OCI-LY3 (cell line): ENCODE measurements around the gene TMEM59L.

Source experiments
- EZH2phosphoT487 ChIP-seq: fragments of 200-600 bp; shearing (Covaris generic); IDR thresholded peaks from 2 replicates; pipeline ENCODE4 v1.6.1; 2018; ENCODE audit warnings: antibody characterized with exemption, mixed run types, low read depth
- TF ChIP-seq, protein P1 (sequence below): fragments of 200-600, 300-600 bp; sonication (generic); IDR thresholded peaks from 2 replicates; pipeline ENCODE4 v1.5.1; 2014; ENCODE audit warnings: antibody characterized with exemption, low read length, low read depth

DNA sequence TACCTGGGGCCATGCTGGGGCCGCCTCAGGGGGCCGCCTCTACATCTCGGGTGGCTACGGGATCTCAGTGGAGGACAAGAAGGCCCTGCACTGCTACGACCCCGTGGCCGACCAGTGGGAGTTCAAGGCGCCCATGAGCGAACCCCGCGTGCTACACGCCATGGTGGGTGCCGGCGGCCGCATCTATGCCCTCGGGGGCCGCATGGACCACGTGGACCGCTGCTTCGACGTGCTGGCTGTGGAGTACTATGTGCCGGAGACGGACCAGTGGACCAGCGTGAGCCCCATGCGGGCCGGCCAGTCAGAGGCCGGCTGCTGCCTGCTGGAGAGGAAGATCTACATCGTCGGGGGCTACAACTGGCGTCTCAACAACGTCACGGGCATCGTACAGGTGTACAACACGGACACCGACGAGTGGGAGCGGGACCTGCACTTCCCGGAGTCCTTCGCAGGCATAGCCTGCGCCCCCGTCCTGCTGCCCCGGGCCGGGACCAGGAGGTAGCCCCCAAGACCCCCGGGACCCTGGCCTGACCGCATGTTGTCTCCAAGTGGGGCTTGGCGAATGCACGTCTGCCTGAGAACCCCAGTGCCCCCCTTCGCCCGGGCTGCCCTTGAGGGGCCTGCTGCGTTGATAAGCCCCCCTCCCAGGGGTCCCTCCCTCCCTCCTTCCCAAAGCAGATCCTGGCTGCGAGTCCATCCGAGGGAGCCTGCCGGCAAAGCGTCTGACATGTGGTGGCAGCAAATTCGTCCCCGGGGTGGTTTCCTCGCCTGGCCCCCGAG is 56.3 kb downstream of the TMEM59L start:
- TF ChIP-seq EZH2phosphoT487, result no peak
- TF ChIP-seq, protein P1, sequence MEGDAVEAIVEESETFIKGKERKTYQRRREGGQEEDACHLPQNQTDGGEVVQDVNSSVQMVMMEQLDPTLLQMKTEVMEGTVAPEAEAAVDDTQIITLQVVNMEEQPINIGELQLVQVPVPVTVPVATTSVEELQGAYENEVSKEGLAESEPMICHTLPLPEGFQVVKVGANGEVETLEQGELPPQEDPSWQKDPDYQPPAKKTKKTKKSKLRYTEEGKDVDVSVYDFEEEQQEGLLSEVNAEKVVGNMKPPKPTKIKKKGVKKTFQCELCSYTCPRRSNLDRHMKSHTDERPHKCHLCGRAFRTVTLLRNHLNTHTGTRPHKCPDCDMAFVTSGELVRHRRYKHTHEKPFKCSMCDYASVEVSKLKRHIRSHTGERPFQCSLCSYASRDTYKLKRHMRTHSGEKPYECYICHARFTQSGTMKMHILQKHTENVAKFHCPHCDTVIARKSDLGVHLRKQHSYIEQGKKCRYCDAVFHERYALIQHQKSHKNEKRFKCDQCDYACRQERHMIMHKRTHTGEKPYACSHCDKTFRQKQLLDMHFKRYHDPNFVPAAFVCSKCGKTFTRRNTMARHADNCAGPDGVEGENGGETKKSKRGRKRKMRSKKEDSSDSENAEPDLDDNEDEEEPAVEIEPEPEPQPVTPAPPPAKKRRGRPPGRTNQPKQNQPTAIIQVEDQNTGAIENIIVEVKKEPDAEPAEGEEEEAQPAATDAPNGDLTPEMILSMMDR, result no peak
